Kidney (tissue), 14 donors: Measurements from ENCODE around the gene SPTB. TPM values are rescaled to one million over a fixed set of nuclear protein-coding genes. Genes with fewer than 3 reads are reported as not detected.

Experiments
- DNase-seq, 5 donors: peaks; one replicate each; pipeline ENCODE4 v3.0.0-alpha.2; 2013 to 2020
- FAIRE-seq: peaks from 2 replicates; lab custom pipeline; 2012; peaks lifted over from hg19 to GRCh38; lab: Jason Lieb, UNC
- H3K27ac ChIP-seq, 2 donors: one replicate each; pipeline ENCODE4 v1.7.0; 2013; ENCODE audit warnings: low read depth in 2 of 2, low read length in 2 of 2, inconsistent platforms in 1 of 2
- H3K27me3 ChIP-seq: one replicate; pipeline ENCODE4 v1.7.1; 2013; ENCODE audit warnings: low read length, inconsistent platforms; ENCODE audit not compliant: control insufficient read depth, insufficient read depth
- H3K36me3 ChIP-seq, 3 donors: one replicate each; pipeline versions ENCODE4 v1.7.0 to v1.7.1; 2013; ENCODE audit warnings: low read length in 3 of 3, control low read depth in 1 of 3, inconsistent platforms in 1 of 3; ENCODE audit not compliant: insufficient read depth in 3 of 3, control insufficient read depth in 2 of 3
- H3K4me1 ChIP-seq, 3 donors: one replicate each; pipeline versions ENCODE4 v1.7.0 to v1.7.1; 2013; ENCODE audit warnings: low read length in 3 of 3, inconsistent platforms in 1 of 3, low read depth in 1 of 3; ENCODE audit not compliant: control insufficient read depth in 2 of 3, insufficient read depth in 2 of 3
- H3K4me3 ChIP-seq, 3 donors: one replicate each; pipeline versions ENCODE4 v1.7.0 to v1.8.1; 2013; ENCODE audit warnings: low read length in 3 of 3, control low read depth in 1 of 3, inconsistent platforms in 1 of 3
- H3K9ac ChIP-seq, 3 donors: one replicate each; pipeline versions ENCODE4 v1.7.0 to v1.7.1; 2013; ENCODE audit warnings: low read length in 3 of 3, control low read depth in 1 of 3, inconsistent platforms in 1 of 3
- H3K9me3 ChIP-seq, 3 donors: one replicate each; pipeline versions ENCODE4 v1.7.0 to v1.7.1; 2013; ENCODE audit warnings: low read length in 3 of 3, control low read depth in 1 of 3, inconsistent platforms in 1 of 3; ENCODE audit not compliant: control insufficient read depth in 2 of 3, insufficient read depth in 1 of 3
- CTCF ChIP-seq: IDR thresholded peaks from 3 replicates; pipeline ENCODE4 v1.5.1; 2012; ENCODE audit warnings: mild to moderate bottlenecking, moderate library complexity, borderline replicate concordance; ENCODE audit not compliant: insufficient read depth; ENCODE audit errors: extremely low read depth
- intact Hi-C: fragments of 100-400 bp; cut with DNase I; formaldehyde crosslinking; loops from one replicate; pipeline ENCODE4 v1.11.1; 2022
- polyA plus RNA-seq: library from polyadenylated mRNA; stranded (reverse); fragments of 350-450 nt; fragmentation: Illumina TruSeq; extraction: RNeasy Lipid Tissue Mini Kit (QIAGEN cat#74804); gene quantifications from one replicate; pipeline ENCODE4 v1.2.3, GENCODE V29; 2014; ENCODE audit warnings: low read depth, low replicate concordance; ENCODE audit not compliant: insufficient read depth
- total RNA-seq: library from RNA; stranded (reverse); fragmentation: NEBNext Ultra II Directional; extraction: Animal tissue kit (Norgen Biotek cat#: 25700); gene quantifications from one replicate; pipeline ENCODE4 v1.2.1, GENCODE V29; 2021
- donor health status: control.
- donor health status: control.
- donor health status: control.
- donor health status: control.
- donor health status: control.
- donor health status: DM: yes; HTN: yes; CAD: no.
- donor health status: Normal renal cell carcinoma (clear cell type).

Gene SPTB
- total and polyA plus RNA-seq, 2 donors from 2014 or later: 1.7 to 2.2 TPM

DNA sequence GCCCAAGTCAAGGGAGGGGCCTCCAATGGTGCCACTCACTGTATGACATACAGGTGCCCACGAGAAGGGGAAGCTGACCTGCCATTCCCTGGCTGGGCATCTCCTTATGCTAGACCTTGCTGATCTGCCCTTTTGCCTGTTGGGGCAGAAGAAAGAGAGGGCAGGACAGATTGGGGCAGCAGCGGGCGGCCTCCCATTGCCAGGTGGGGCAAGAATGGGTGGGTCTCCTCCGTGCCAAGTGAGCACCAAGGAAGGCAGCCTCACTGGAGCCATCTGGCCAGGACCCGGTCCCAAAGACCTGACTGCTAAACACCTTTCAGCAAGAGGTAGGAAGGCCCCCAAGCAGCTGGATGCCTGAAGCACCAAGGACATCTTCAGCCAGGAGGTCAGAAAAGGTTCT is 125.0 kb downstream of the SPTB start:
- Histone ChIP-seq H3K9me3 (no peaks in the 10 kb centered on the region), H3K4me3 (no peak overlapping the region), H3K36me3 (peaks cover 0 to 5% (median 0%) of the 10 kb centered on the region in 3 donors), H3K4me1 (peaks cover 0 to 15% (median 4%) of the 10 kb centered on the region in 3 donors), H3K27me3 (no peaks in the 10 kb centered on the region), H3K9ac (no peak overlapping the region), H3K27ac (no peak overlapping the region)
- no peak for TF ChIP-seq CTCF
- intact Hi-C loops: no loop called here
- DNase-seq (no peak), FAIRE-seq (no peak)

DNA sequence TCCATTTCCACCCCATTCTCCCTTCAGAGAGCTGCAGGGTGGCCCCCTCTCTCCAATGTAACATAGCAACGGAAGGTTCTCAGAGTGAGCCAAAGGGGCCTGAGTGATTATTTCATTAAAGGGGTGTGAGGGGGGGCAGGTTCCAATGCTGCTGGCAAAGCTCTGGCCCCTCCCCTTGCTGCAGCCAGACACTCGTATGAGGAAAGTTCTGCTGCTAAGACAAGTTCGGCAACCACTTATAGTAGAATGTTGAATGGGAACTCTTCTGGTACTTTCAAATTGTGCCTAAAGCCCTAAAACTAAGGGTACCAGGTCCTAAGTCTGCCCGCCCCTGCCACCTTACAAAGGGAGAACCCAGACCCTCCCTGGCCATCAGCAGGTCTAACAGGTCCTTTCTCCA is 125.7 kb downstream of the SPTB start:
- Histone ChIP-seq H3K27ac (no peak overlapping the region), H3K4me1 (peaks cover 0 to 11% (median 0%) of the 10 kb centered on the region in 3 donors), H3K4me3 (no peak overlapping the region), H3K9me3 (no peaks in the 10 kb centered on the region), H3K36me3 (peaks cover 0 to 7% (median 0%) of the 10 kb centered on the region in 3 donors), H3K27me3 (no peaks in the 10 kb centered on the region), H3K9ac (no peak overlapping the region)
- intact Hi-C loops: no loop called here
- TF ChIP-seq CTCF: no peak
- DNase-seq (no peak), FAIRE-seq (no peak)

DNA sequence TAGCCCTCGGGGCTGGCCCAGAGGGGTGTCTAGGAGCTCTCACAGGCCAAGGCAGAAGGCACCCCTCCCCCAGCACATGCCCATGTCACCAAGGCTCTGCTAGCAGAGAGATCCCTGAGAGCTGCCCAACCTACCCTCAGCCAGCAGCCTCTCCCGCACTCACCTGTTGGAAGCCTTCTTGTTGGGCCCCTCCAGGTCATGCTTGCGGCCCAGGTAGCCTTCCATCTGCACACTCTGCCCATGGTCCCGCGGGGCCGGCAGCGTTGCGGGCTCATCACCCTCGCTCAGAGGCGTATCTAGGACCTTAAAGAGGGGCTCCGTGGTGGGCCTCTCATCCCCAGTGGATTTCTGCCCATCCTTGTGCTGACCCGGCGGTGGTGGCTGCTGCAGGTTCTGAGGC is 126.3 kb downstream of the SPTB start:
- H3K36me3 ChIP-seq: peaks cover 0 to 7% (median 0%) of the 10 kb centered on the region in 3 donors
- FAIRE-seq: no peak
- H3K27ac ChIP-seq: no peak overlapping the region
- TF ChIP-seq CTCF: no peak
- H3K9me3 ChIP-seq: no peaks in the 10 kb centered on the region
- H3K27me3 ChIP-seq: no peaks in the 10 kb centered on the region
- H3K4me3 ChIP-seq: no peak overlapping the region
- intact Hi-C loops: no loop called here
- no peak overlapping the region for H3K9ac ChIP-seq
- peaks cover 0 to 10% (median 0%) of the 10 kb centered on the region in 3 donors for H3K4me1 ChIP-seq
- no peak for DNase-seq

DNA sequence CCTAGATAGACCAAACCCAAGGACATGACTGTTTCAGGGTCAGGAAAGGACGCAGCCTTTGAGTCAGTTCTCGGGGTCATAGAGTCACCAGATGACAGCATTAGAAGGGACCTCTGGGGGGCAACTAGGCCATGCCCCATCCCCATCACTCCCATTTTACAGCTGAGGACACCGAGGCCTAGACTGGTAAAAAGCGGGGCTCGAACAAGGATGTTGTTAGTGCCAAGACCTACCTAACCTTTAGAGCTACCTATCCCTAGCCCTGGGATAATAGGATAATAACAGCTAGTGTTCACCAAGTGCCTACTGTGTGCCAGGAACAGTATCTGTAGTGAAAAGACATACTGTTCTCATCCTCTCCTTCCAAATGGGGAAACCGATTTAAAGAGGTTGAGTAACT is 126.8 kb downstream of the SPTB start:
- Histone ChIP-seq H3K9ac (no peak overlapping the region), H3K9me3 (no peaks in the 10 kb centered on the region), H3K27me3 (no peaks in the 10 kb centered on the region), H3K27ac (no peak overlapping the region), H3K4me3 (no peak overlapping the region), H3K4me1 (peaks cover 0 to 10% (median 0%) of the 10 kb centered on the region in 3 donors), H3K36me3 (peaks cover 0 to 10% (median 0%) of the 10 kb centered on the region in 3 donors)
- DNase-seq (no peak), FAIRE-seq (no peak)
- TF ChIP-seq CTCF: no peak
- intact Hi-C loops: no loop called here
